Progenitor cell of endocrine pancreas (in vitro differentiated cells): ENCODE results near the gene PRRX2. TPM values are rescaled to one million over a fixed set of nuclear protein-coding genes. Genes with fewer than 3 reads are reported as not detected.

Experiments used
- DNase-seq: peaks from one replicate; pipeline ENCODE4 v3.0.0; 2021; ENCODE audit warnings: low spot score; ENCODE audit not compliant: unreplicated experiment
- H3K27ac Mint-ChIP-seq: 2 replicates; pipeline ENCODE4 v1.8.0; 2021; ENCODE audit warnings: mild to moderate bottlenecking, moderate library complexity, mixed read lengths
- H3K27me3 Mint-ChIP-seq: 2 replicates; pipeline ENCODE4 v1.8.0; 2021; ENCODE audit warnings: mixed read lengths
- H3K36me3 Mint-ChIP-seq: 2 replicates; pipeline ENCODE4 v1.8.0; 2022; ENCODE audit warnings: mixed read lengths; ENCODE audit not compliant: insufficient read depth
- H3K4me1 Mint-ChIP-seq: 2 replicates; pipeline ENCODE4 v1.8.0; 2021; ENCODE audit warnings: low read depth, mixed read lengths
- H3K4me3 Mint-ChIP-seq: 2 replicates; pipeline ENCODE4 v1.8.0; 2021; ENCODE audit warnings: low read depth, mild to moderate bottlenecking, moderate library complexity, mixed read lengths
- H3K9me3 Mint-ChIP-seq: 2 replicates; pipeline ENCODE4 v1.8.0; 2021; ENCODE audit warnings: low read depth, mixed read lengths
- total RNA-seq: library from RNA; stranded (reverse); gene quantifications from 2 replicates; pipeline ENCODE4 v1.2.1, GENCODE V29; 2021
- TF ChIP-seq, protein P1 (sequence below): fragments of 200-600 bp; sonication (generic); IDR thresholded peaks from one replicate; pipeline ENCODE4 v1.5.0; 2021; ENCODE audit warnings: antibody characterized with exemption, mild to moderate bottlenecking; ENCODE audit not compliant: unreplicated experiment

The PRRX2 gene
- total RNA-seq, 1 donor from 2014 or later: 0.79 TPM

DNA sequence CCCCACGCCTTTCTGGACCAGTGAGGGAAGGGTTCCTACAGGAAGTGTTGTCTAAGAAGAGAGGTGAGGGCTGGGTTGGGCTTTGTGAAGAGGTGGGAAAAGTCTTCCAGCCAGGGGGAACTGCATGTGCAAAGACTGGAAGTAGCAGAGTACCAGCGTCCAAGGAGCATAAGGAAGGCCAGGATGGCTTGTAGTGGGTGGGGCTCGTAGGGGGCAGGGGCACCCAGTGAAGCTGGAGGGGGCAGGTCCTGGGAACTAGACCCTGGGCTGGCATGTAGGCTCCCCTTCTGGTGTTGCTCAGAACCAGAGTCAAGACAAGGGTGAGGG, 20.4 kb downstream of the PRRX2 start:
- TF ChIP-seq, protein P1, sequence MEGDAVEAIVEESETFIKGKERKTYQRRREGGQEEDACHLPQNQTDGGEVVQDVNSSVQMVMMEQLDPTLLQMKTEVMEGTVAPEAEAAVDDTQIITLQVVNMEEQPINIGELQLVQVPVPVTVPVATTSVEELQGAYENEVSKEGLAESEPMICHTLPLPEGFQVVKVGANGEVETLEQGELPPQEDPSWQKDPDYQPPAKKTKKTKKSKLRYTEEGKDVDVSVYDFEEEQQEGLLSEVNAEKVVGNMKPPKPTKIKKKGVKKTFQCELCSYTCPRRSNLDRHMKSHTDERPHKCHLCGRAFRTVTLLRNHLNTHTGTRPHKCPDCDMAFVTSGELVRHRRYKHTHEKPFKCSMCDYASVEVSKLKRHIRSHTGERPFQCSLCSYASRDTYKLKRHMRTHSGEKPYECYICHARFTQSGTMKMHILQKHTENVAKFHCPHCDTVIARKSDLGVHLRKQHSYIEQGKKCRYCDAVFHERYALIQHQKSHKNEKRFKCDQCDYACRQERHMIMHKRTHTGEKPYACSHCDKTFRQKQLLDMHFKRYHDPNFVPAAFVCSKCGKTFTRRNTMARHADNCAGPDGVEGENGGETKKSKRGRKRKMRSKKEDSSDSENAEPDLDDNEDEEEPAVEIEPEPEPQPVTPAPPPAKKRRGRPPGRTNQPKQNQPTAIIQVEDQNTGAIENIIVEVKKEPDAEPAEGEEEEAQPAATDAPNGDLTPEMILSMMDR: no peak
- no peak for DNase-seq
- Mint-ChIP-seq H3K36me3 (no peaks in the 10 kb centered on the region), H3K9me3 (no peaks in the 10 kb centered on the region), H3K4me3 (no peak overlapping the region), H3K4me1 (no peaks in the 10 kb centered on the region), H3K27ac (no peak overlapping the region), H3K27me3 (peaks cover 9% of the 10 kb centered on the region)

DNA sequence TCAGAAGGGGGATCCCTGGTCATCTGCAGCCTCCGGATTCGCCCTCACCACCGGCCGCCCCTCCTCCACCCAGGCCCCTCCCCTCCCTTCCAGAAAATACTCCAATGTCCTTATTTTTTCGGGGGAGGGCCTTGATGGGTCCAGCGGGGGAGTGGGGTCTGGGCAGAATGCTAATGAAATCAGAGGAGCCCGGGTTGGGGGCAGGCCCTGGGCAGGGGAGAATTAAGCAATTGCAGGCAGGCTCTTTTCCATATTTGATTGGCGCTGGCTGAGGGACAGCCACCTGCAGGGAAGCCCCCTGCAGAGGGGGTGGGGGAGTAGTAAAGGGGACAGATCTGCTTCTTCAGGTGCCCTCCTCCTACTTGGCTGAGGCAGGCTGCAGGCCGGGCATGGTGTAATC, 21.3 kb downstream of the PRRX2 start:
- no peaks in the 10 kb centered on the region for H3K36me3 Mint-ChIP-seq
- H3K27ac Mint-ChIP-seq: no peak overlapping the region
- no peak for DNase-seq
- peaks cover 7% of the 10 kb centered on the region for H3K27me3 Mint-ChIP-seq
- H3K4me1 Mint-ChIP-seq: no peaks in the 10 kb centered on the region
- H3K9me3 Mint-ChIP-seq: no peaks in the 10 kb centered on the region
- H3K4me3 Mint-ChIP-seq: no peak overlapping the region
- TF ChIP-seq, protein P1: no peak

GRCh38 chr9:129687391-129687790, 21.9 kb downstream of the PRRX2 start:
- no peak for DNase-seq
- H3K4me3 Mint-ChIP-seq: no peak overlapping the region
- no peaks in the 10 kb centered on the region for H3K4me1 Mint-ChIP-seq
- TF ChIP-seq, protein P1: no peak
- peaks cover 7% of the 10 kb centered on the region for H3K27me3 Mint-ChIP-seq
- no peak overlapping the region for H3K27ac Mint-ChIP-seq
- H3K36me3 Mint-ChIP-seq: no peaks in the 10 kb centered on the region
- H3K9me3 Mint-ChIP-seq: no peaks in the 10 kb centered on the region

DNA sequence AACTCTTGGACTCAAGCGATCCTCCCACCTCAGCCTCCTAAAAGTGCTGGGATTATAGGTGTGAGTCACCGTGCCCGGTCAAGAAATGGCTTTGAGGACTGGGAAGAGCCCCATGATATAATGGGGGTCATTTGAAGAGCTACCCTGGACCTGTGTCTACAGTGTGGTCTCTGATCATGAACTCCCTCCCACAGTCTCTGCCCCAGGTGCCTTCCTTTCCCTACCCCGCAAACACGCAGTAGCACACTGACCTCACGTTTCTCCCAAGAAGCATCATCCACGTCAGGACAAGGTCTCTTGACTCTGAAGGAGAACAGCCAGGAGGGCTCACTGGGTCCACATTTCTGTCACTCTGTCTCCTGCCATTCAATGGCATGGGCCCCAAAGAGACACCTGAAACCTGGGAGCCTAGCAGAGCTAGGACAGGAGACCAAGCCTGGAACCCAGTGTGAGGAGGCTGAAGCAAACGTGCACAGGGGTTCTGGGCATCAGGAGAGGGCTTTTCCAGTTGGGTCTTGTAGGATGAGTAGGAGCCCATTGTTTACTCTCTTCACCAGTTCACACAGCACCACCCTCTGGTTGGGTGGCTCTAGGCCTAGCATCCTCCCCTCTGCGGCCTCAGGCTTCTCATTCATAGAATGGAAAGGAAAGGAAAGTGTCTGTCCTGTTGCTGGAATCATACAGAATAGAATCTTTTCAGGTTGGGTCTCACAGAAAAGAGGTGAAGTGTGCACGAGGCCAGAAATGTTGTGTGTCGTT, 23.0 kb downstream of the PRRX2 start:
- TF ChIP-seq, protein P1: no peak
- no peaks in the 10 kb centered on the region for H3K36me3 Mint-ChIP-seq
- no peak overlapping the region for H3K27ac Mint-ChIP-seq
- peaks cover 7% of the 10 kb centered on the region for H3K27me3 Mint-ChIP-seq
- no peaks in the 10 kb centered on the region for H3K4me1 Mint-ChIP-seq
- no peak overlapping the region for H3K4me3 Mint-ChIP-seq
- no peaks in the 10 kb centered on the region for H3K9me3 Mint-ChIP-seq
- DNase-seq: no peak

GRCh38 chr9:129692534-129692933, 27.1 kb downstream of the PRRX2 start:
- Mint-ChIP-seq H3K4me1 (peaks cover 2% of the 10 kb centered on the region), H3K27ac (no peak overlapping the region), H3K36me3 (no peaks in the 10 kb centered on the region), H3K9me3 (no peaks in the 10 kb centered on the region), H3K27me3 (peaks cover 41% of the 10 kb centered on the region), H3K4me3 (no peak overlapping the region)
- TF ChIP-seq, protein P1: no peak
- DNase-seq: no peak
